Fibroblast of lung (primary cell): ENCODE measurements around the gene NTPCR. TPM values are rescaled to one million over a fixed set of nuclear protein-coding genes. Genes with fewer than 3 reads are reported as not detected.

Source experiments
- DNase-seq, 2 donors: peaks; one replicate each; pipeline versions ENCODE4 v3.0.0 to v3.0.0-alpha.2; 2010; ENCODE audit warnings: low read depth in 2 of 2
- H2AFZ ChIP-seq: 2 replicates; pipeline ENCODE4 v1.5.1; 2012; ENCODE audit warnings: low read length, control low read depth, inconsistent platforms
- H3K27ac ChIP-seq: 2 replicates; pipeline ENCODE4 v1.5.1; 2011; ENCODE audit warnings: low read length, control low read depth; ENCODE audit not compliant: insufficient read depth
- H3K27me3 ChIP-seq: 2 replicates; pipeline ENCODE4 v1.5.1; 2011; ENCODE audit warnings: mild to moderate bottlenecking, low read length; ENCODE audit not compliant: control insufficient read depth, insufficient read depth
- H3K36me3 ChIP-seq: 2 replicates; pipeline ENCODE4 v1.5.1; 2011; ENCODE audit warnings: low read length; ENCODE audit not compliant: control insufficient read depth, insufficient read depth
- H3K4me1 ChIP-seq: 2 replicates; pipeline ENCODE4 v1.5.1; 2011; ENCODE audit warnings: low read length; ENCODE audit not compliant: control insufficient read depth, insufficient read depth; ENCODE audit errors: extremely low read depth
- H3K4me2 ChIP-seq: 2 replicates; pipeline ENCODE4 v1.5.1; 2011; ENCODE audit warnings: low read length, control low read depth; ENCODE audit not compliant: insufficient read depth; ENCODE audit errors: extremely low read depth
- H3K4me3 ChIP-seq, 4 experiments: fragments of 200-600 bp in 1 of 4; sonication (generic) in 1 of 4; replicated peaks in 1 of 4; 2 replicates each; pipeline ENCODE4 v1.5.1; 2011 to 2016; ENCODE audit warnings: low read length in 4 of 4, low read depth in 3 of 4, mild to moderate bottlenecking in 3 of 4, control low read depth in 2 of 4, inconsistent platforms in 1 of 4, mixed read lengths in 1 of 4; ENCODE audit not compliant: insufficient read depth in 1 of 4; ENCODE audit errors: control extremely low read depth in 1 of 4
- H3K79me2 ChIP-seq: 2 replicates; pipeline ENCODE4 v1.5.1; 2012; ENCODE audit warnings: mild to moderate bottlenecking, low read length, inconsistent platforms; ENCODE audit not compliant: control insufficient read depth, insufficient read depth
- H3K9ac ChIP-seq: 2 replicates; pipeline ENCODE4 v1.5.1; 2011; ENCODE audit warnings: mild to moderate bottlenecking, low read length, control low read depth; ENCODE audit not compliant: insufficient read depth
- H3K9me3 ChIP-seq: 2 replicates; pipeline ENCODE4 v1.5.1; 2012; ENCODE audit warnings: low read depth, low read length; ENCODE audit not compliant: control insufficient read depth, insufficient read depth
- H4K20me1 ChIP-seq: 2 replicates; pipeline ENCODE4 v1.5.1; 2011; ENCODE audit warnings: low read length; ENCODE audit not compliant: control insufficient read depth, insufficient read depth; ENCODE audit errors: extremely low read depth
- EZH2 ChIP-seq: IDR thresholded peaks from 2 replicates; pipeline ENCODE4 v1.5.1; 2012; ENCODE audit warnings: low read length, control low read depth, mild to moderate bottlenecking; ENCODE audit errors: missing control alignments
- polyA plus RNA-seq, 2 donors: library from polyadenylated mRNA; depleted of rRNA in 1 of 2; stranded (reverse) in 1 of 2; unstranded in 1 of 2; fragments of >200 nt; gene quantifications; 2 replicates each; pipeline ENCODE4 v1.2.1, GENCODE V29; 2011 to 2012; ENCODE audit warnings: missing spikeins in 1 of 2
- total RNA-seq: library from RNA; depleted of rRNA; stranded (reverse); fragments of >200 nt; gene quantifications from 2 replicates; pipeline ENCODE4 v1.2.1, GENCODE V29; 2014
- TF ChIP-seq, protein P1 (sequence below), 2 donors: IDR thresholded peaks in 1 of 2; conservative IDR thresholded peaks in 1 of 2; 1 replicate in 1 of 2; 2 replicates in 1 of 2; pipeline ENCODE4 v1.5.1; 2011 to 2012; ENCODE audit warnings: low read length in 2 of 2, control low read depth in 1 of 2, inconsistent platforms in 1 of 2, low read depth in 1 of 2, mild to moderate bottlenecking in 1 of 2

The NTPCR gene
- total and polyA plus RNA-seq, 2 donors (not counting 1 experiment from before 2014, with no cell fraction given), result 23.0 to 27.9 TPM

DNA sequence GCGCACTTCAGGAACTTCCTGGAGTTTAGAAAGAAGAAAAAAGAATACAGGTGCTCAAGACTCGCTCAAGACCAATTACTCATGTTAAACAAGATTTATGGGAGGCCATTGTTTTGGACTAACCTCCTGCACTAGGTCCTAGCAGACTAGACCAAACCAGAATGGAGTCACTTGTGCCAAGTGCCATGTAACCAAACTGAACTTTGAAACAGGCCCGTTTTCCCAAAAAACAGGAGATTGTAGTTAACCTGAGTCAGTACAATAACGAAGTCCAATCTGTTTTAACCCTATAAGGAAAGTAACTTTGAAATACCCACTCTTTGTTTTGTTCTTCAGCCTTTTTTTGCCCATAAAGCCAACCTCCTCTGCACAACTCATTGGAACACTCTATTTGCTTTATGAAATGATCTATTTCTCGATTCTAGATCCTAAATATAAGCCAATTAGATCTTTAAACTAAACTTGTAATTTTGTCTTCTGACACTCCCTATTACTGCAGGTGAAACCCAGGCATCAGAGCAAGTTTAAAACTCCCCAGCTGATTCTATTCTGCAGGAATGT lies 695 bp upstream of the NTPCR start:
- H3K79me2 ChIP-seq, result no peaks in the 10 kb centered on the region
- no peak for TF ChIP-seq EZH2
- TF ChIP-seq, protein P1, sequence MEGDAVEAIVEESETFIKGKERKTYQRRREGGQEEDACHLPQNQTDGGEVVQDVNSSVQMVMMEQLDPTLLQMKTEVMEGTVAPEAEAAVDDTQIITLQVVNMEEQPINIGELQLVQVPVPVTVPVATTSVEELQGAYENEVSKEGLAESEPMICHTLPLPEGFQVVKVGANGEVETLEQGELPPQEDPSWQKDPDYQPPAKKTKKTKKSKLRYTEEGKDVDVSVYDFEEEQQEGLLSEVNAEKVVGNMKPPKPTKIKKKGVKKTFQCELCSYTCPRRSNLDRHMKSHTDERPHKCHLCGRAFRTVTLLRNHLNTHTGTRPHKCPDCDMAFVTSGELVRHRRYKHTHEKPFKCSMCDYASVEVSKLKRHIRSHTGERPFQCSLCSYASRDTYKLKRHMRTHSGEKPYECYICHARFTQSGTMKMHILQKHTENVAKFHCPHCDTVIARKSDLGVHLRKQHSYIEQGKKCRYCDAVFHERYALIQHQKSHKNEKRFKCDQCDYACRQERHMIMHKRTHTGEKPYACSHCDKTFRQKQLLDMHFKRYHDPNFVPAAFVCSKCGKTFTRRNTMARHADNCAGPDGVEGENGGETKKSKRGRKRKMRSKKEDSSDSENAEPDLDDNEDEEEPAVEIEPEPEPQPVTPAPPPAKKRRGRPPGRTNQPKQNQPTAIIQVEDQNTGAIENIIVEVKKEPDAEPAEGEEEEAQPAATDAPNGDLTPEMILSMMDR (conservative IDR thresholded peaks at IDR 0.05 in 1 of 2, IDR thresholded peaks at IDR 0.05 in 1 of 2; ENCODE audit: low read depth in 1 of 2, low read length in 2 of 2), result no peak
- no peak for DNase-seq

DNA sequence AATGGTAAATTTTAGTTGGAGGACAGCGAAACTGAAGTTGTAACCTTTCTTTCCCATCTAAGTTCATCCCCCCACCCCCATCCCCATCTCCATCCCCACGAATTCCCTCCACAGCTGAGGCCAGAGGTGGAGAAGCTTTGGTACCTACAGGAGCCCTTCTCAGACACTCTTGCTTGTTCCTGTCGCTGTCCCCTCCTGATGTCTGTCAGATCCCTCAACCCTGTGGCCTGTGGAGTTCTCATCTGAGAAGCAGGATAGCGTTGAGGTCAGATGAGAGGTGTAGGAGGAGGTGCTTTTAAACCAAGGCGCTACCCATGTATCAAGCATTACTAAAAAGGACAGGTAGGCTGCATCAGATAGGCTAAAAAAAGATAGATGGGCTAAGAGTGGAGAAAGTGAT lies 769 bp downstream of the NTPCR start:
- Histone ChIP-seq H4K20me1 (no peaks in the 10 kb centered on the region), H3K4me1 (peaks cover 2% of the 10 kb centered on the region), H3K9me3 (no peaks in the 10 kb centered on the region), H3K4me3 (peak overlapping the region; percentile 70 to 91 (median 79)), H3K27ac (no peak overlapping the region), H3K27me3 (no peaks in the 10 kb centered on the region), H3K4me2 (peak overlapping the region; percentile 94), H2AFZ (peak overlapping the region; percentile 88), H3K9ac (no peak overlapping the region), H3K36me3 (no peaks in the 10 kb centered on the region), H3K79me2 (no peaks in the 10 kb centered on the region)
- no peak for DNase-seq
- TF ChIP-seq EZH2, result no peak

More for the DNA sequence above, 695 bp upstream of the NTPCR start:
- peaks cover 2% of the 10 kb centered on the region for H3K4me1 ChIP-seq
- H2AFZ ChIP-seq, result peak overlapping the region; percentile 95
- H3K4me2 ChIP-seq, result peak overlapping the region; percentile 79
- no peaks in the 10 kb centered on the region for H3K9me3 ChIP-seq
- peak overlapping the region; percentile 63 for H3K27ac ChIP-seq
- no peaks in the 10 kb centered on the region for H4K20me1 ChIP-seq
- peak overlapping the region; percentile 25 for H3K9ac ChIP-seq
- peak overlapping the region; percentile 70 to 91 (median 79) for H3K4me3 ChIP-seq
- no peaks in the 10 kb centered on the region for H3K27me3 ChIP-seq
- no peaks in the 10 kb centered on the region for H3K36me3 ChIP-seq

- TF ChIP-seq, protein P1 (conservative IDR thresholded peaks at IDR 0.05 in 1 of 2, IDR thresholded peaks at IDR 0.05 in 1 of 2; ENCODE audit: low read depth in 1 of 2, low read length in 2 of 2), result no peak
- peak overlapping the region; percentile 94 for H3K4me2 ChIP-seq
- H3K27me3 ChIP-seq, result no peaks in the 10 kb centered on the region
- no peak overlapping the region for H3K27ac ChIP-seq
- no peak overlapping the region for H2AFZ ChIP-seq
- H3K4me1 ChIP-seq, result peaks cover 2% of the 10 kb centered on the region
- no peak overlapping the region for H3K9ac ChIP-seq
- no peaks in the 10 kb centered on the region for H4K20me1 ChIP-seq
- no peak for DNase-seq
- H3K36me3 ChIP-seq, result no peaks in the 10 kb centered on the region
- H3K79me2 ChIP-seq, result no peaks in the 10 kb centered on the region
- H3K9me3 ChIP-seq, result no peaks in the 10 kb centered on the region
- peak overlapping the region in 2 of 4 experiments; percentile 70 to 91 for H3K4me3 ChIP-seq
Measured at GRCh38 chr1:232951605-232952004, 1.2 kb downstream of the NTPCR start.
